Activated CD4-positive, alpha-beta T cell treated with anti-CD3 and anti-CD28 coated beads, Interleukin-10, Interleukin-2, amounts not matched to agents 100 ng/mL and 50 ng/mL, durations not matched to agents 16 hours and 8 hours (primary cell): ENCODE data around the gene IL1RAP.

Source experiments
- DNase-seq: peaks from one replicate; pipeline ENCODE4 v3.0.0-alpha.2; 2020

The IL1RAP gene

DNA sequence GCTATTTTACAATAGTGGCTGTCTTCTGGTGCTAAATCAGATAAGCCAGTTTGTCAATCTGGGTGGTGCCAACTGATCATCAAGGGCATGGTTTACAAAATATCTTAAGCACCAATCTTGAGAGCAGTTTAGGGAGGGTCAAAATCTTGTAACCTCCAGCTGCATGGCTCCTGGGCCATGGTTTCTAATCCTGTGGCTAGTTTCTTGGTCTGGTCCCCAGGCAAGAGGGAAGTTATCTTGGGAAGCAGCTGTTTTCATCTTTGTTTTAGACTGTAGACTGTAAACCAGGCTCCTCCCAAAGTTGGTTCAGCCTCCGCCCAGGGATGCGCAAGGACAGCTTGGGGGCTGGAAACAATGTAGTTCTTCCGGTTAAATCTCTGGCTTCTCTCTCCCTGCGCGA lies 166.8 kb downstream of the IL1RAP start:
- no peak for DNase-seq

DNA sequence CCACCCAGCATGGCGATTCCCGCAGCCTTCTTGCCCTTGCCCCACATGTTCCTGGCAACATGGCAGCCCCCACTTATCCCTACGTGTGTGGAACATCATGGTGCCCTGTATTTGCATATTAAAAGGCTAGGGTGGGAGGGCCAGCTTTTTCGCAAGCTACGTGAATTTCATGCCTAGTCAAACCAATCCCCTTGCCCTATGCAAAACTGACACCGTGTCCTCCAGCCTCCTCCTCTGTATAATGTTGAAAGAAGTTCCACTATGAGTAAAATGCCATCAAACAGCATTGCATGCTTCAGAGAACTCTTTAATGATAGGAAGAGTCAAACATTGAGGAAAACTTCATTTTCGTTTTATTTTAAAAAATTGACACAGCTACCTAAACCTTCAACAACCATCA lies 170.9 kb downstream of the IL1RAP start:
- no peak for DNase-seq

DNA sequence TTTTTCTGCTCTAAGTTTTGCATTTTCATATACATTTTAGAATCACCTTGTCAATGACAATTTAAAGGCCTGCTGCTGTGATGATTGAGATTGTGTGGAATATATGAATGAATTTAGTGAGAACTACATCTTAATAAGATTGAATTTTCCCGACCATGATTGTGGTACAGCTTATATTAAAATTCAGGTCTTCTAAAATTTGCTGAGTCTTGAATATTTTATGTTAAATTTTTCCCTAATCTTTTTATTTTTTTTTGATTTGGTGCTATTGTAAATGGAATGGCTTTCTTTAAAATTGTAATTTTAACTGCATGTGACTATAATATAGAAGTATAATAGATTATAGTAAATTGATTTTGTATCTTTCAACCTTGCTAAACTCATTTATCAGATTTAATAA lies 172.1 kb downstream of the IL1RAP start:
- DNase-seq = no peak

DNA sequence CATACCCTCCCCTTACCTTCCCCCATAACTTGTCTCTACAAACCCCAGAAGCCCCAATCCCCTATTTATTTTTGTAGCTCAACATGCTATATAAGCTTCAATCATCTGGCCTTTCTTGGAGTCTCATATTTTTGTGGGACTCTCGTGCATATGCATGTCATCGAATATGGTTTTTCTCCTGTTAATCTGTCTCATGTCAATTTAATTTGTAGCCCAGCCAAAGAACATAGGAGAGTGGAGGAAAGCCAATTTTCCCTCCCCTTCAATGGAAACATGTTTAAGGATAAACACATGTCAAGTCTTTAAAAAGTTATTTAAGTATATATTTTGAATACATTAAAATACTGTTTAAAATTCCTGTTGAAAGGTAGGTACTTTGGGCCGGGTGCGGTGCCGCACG lies 176.4 kb downstream of the IL1RAP start:
- no peak for DNase-seq

DNA sequence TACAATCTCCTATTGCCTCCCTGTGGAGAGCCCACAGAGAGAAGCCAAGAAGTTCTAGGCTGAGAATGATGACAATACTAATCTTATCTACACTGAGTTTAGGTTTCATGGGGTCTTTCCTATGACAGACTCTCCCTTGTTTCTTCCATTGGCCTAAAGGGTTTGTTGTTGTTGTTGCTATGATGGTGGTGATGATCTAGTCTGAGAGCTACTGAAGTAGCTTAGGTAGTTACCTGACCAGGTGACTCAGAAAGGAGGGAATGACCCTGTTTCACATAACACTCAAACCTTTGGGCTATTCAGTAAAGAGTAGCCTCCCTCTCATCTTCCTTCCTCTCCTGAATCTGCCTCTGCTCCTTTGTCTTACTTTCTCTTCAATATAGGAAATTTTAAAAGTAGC lies 178.4 kb downstream of the IL1RAP start:
- DNase-seq = no peak

DNA sequence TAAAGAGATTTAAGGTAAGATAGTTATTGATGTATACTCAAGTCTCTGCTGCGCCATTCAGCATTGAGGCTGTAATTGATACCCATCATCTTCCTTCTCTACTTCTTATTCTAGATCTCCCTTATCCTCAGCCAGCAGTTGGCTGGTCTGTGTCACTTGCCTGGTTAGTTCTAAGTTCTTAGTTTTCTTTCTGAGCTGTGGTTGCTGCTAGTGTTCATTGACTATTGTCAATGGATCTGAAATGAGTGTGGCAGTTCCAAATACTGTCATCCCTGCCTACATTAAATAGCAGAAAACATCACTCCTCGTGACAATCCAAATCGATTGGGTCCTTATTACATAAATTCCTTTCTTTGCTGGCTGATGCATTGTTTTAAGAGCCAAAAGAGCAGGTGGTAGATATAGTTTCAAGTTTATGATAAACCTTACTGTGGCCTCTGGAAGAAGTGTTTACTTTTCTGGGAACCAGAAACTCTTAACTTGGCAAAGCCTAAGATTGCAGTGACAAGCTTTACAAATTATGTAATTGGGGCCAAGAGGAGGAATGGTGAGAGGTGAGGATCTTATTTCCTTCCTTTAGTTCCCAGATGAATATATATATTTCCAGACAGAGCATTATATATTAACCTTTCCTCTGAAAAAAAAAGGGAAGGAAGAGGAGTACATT lies 180.6 kb downstream of the IL1RAP start:
- no peak for DNase-seq

DNA sequence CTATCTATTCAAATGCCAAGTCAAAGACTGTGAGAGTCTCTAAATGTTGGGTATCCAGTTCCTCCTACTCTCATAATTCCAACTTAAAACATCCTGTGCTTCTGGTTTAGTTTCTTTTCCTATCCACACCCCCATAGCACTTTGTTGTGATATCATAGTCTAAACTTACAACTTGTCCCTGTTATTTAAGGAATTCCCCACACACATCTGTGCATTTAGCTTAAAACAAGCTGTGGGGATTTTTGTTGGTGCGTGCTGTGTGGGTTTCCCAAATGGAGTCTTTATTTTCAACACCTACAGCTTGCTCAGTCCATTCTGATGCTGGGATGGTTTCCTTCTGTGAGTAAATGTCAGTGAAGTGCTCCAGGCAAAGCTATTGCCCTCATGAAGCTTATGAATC lies 181.3 kb downstream of the IL1RAP start:
- DNase-seq = no peak

DNA sequence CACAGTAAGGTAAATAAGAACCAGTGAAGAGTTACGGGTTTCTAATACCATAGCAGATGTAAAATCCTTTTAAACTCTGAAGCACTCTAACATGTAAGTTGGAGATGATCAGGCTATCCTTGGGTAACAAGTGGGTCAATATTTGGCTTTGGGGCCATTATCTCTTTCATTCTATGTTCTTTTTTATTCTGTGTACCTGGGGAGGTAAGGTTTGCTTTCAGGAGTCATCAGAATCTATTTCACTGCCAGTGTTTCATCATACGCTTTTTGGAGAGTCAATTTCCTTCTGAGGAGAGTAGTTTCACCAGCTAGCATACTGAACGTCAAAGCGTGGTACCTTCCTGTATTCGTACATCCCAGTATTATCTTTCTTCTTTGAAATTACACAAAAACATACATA lies 182.1 kb downstream of the IL1RAP start:
- no peak for DNase-seq

DNA sequence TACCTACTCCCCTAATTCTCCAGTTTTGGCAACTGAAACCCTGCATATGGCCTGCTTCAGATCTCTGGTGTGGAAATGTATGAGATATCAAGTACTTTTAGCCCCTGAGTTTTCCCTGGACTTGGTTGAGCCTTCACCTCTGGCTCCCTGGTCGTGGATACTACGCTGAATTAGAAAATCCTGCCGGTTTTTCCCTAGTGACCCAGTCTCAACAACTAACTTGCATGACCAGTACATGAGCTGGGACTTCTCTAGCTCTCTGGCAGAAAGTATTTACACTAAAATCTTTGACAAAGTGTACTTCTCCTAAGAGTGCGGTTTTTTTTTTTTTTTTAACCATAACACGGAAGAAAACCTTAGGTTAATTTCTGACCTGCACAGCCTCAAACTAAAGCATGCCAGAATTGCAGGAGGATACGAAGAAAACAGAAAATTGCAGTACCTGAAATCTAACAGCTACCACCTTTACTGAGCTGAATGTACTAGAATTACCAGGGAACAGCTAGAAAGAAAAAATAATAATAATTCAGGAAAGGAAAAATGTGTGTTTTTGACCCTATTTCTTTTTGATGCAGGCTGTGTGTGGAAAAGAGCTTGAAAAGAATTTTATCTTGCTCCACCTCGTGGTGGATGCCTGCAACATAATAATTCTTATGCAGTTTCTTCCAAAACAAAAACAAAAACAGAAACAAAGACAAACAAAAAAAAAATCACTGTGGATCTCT lies 183.1 kb downstream of the IL1RAP start:
- DNase-seq = peak; percentile 42

DNA sequence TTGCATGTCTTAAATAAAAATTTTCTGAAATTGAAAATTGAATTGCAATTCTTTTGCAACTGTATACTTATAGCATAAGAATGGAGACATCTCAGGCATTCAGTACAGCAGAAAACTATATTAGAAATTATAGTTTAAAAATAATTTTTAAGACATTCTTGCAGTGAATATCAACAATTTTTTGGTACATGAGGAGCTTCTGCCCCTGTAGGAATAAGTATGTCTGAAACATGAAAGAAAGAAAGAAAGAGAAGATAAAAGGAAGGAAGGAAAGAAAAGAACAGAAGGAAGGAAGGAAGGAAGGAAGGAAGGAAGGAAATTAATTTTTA lies 183.6 kb downstream of the IL1RAP start:
- DNase-seq = no peak

DNA sequence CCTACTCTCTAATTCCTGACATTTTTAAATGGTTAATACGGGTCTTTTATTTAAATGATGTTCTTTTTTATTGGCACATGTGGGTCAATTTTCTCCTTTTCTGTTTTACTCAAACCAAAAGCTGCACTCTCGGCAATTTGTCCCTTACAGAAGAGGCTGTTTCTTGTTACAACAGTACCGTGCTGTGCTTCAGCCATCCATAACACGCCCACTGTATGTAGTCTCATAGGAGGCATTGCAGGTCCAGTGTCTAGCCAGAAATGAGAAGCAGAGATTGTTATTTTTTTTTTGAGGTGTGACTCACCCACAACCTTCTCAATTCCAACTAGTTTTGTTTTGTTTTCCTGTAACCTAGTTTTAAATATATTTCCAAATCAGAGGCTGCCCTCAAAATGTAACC lies 184.0 kb downstream of the IL1RAP start:
- DNase-seq = no peak

DNA sequence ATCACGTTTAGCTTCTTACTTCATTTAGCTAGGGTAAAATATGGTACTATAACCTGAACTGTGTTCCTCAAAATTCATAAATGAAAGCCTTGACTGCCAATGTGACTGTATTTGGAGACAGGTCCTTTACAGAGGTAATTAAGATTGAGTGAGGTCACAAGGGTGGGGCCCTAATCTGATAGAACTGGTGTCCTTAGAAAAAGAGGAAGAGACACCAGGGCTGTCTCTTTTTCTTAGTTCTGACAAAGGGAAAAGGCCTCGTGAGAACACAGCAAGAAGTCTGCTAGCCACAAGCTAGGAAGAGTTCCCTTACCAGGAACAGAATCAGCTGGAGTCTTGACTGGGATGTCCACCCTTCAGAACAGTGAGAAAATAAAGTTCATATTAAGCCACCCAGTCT lies 185.9 kb downstream of the IL1RAP start:
- DNase-seq = no peak

DNA sequence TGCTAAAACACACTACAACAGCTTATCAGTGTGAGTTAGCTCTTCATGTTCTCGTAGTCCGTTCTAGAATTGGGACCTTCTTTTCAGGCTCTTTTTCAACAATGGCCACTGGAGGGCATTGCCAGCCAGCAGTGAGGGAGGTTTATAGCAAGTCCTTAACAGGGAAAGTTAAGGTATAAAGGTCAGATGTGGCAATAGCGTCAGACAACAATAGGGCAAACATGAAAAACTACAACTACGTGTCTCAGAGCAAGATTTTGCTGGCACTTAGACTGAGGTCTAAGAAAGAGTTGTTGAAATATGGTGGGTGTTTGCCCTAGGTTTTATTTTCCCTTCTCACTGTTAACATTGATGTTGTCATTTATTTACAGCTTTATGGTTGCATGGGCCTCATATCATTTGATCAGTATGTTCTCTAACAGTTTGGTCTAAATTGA lies 187.2 kb downstream of the IL1RAP start:
- peak; percentile 42 for DNase-seq

DNA sequence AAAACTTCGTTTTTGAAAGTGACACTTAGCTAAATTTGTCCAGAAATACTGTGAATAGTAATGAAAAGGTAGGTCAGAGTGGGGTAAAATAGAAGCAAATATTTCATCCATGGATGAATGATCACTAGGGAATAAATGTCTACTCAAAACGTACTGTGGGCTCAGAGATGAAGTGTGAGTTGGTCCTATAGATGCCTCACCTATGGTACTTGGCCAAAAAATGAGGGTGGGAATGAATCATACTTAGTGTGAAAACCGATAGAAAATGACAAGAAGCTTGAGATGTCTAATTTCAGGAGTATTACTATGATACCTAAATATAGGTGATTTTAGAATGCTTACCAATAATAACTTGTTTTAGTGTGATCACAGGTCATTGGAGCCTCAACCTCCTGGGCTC lies 192.7 kb downstream of the IL1RAP start:
- peak; percentile 43 for DNase-seq
